ENCODE results near the gene ZFC3H1. TPM values are rescaled to one million over a fixed set of nuclear protein-coding genes. Genes with fewer than 3 reads are reported as not detected.

Gene ZFC3H1
- total and polyA plus RNA-seq, 2 of the 13 experiments (the other 11 are each of a cell fraction or from before 2014, with no cell fraction given): 17.1 to 38.3 TPM

DNA sequence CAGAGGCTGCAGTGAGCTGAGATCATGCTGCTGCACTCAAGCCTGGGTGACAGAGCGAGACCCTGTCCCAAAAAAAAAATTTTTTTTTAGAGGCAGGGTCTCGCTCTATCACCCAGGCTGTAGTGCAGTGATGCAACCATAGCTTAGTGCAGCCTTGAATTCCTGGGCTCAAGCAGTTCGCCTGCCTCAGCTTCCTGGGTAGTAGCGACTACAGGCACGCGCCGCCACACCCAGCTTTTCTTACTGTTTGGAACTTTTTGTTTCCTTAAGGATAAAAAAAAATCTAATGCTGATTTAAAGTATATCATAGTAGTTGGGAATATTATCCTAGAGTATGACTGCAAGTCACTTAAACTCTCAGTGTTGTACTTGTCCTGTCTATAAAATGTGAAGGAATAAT is 29.5 kb upstream of the ZFC3H1 start:
- Histone ChIP-seq H3K79me2 (ENCODE audit: insufficient read depth, low read length) (no peaks in the 10 kb centered on the region), H2AFZ (ENCODE audit: low read length) (no peak overlapping the region), H3K27ac (ENCODE audit: extremely low read length, insufficient read depth, low read length) (no peak overlapping the region), H3K9ac (ENCODE audit: insufficient read depth, low read depth, low read length) (no peak overlapping the region), H4K20me1 (ENCODE audit: insufficient read depth, low read length) (no peaks in the 10 kb centered on the region), H3K4me2 (ENCODE audit: low read depth, low read length) (no peak overlapping the region), H3K4me3 (replicated peaks in 1 of 3; ENCODE audit: insufficient read depth in 1 of 3, low read depth in 2 of 3, low read length in 3 of 3) (no peak overlapping the region), H3K36me3 (replicated peaks in 1 of 2; ENCODE audit: control insufficient read depth in 1 of 2, insufficient read depth in 2 of 2, low read length in 2 of 2) (peaks cover 0 to 9% of the 10 kb centered on the region in 2 experiments; a peak in 2 of 5 replicates), H3K4me1 (ENCODE audit: insufficient read depth, low read length) (peaks cover 26% of the 10 kb centered on the region), H3K9me3 (ENCODE audit: low read length) (no peaks in the 10 kb centered on the region), H3K27me3 (ENCODE audit: control insufficient read depth in 1 of 2, insufficient read depth in 2 of 2, low read length in 2 of 2) (no peaks in the 10 kb centered on the region)
- ChIA-PET POLR2A (no interaction called here), CTCF (ENCODE audit: low intra/inter-chr PET ratio, low total read pairs) (no interaction called here)
- intact Hi-C loops (cut with micrococcal nuclease; ENCODE audit: unreplicated experiment): no loop called here
- in situ Hi-C loops (cut with HindIII; ENCODE audit: extremely low pct_ligation_motif_present, low pct_unique_long_range_greater_than_20kb): no loop called here
- whole genome bisulfite sequencing (ENCODE audit: low lambda C conversion rate): 99% methylated on average over 6 of the region's 7 CpGs
- BruUV-seq (replicated peaks): no TSS peak
- DNase-seq (ENCODE audit: low spot score) (no peak), ATAC-seq (no peak), FAIRE-seq (no peak)
- TF ChIP-seq MED1 (CRISPR knock-in tag; IDR thresholded peaks at IDR 0.05): no peak

DNA sequence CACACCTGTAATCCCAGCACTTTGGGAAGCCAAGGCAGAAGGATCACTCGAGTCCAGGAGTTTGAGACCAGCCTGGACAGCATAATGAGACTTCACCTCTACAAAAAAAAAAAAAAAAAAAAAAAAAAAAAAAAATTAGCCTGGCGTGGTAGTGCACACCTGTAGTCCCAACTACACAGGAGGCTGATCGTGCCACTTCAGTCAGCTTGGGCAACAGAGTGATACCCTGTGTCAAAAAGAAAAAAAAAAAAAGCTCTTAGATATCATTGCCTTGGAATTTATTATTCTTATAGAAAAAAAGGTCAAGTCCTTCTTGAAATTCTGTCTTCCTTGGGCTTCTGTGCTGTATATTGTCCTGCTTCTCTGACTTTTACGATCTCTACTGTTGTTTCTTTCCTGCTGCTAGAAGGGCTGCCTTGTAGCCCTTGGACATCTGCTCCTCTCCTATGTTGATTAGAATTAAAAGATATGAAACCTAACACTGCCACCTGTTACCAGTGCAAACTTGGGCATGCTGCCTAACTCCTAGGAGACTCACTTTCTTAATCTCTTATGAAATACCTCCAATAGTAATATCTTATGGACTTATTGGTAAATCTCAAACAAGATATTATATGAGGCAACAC is 28.0 kb upstream of the ZFC3H1 start:
- Histone ChIP-seq H3K4me3 (replicated peaks in 1 of 3; ENCODE audit: insufficient read depth in 1 of 3, low read depth in 2 of 3, low read length in 3 of 3) (no peak overlapping the region), H3K9ac (ENCODE audit: insufficient read depth, low read depth, low read length) (no peak overlapping the region), H2AFZ (ENCODE audit: low read length) (no peak overlapping the region), H3K36me3 (replicated peaks in 1 of 2; ENCODE audit: control insufficient read depth in 1 of 2, insufficient read depth in 2 of 2, low read length in 2 of 2) (no peaks in the 10 kb centered on the region), H3K4me2 (ENCODE audit: low read depth, low read length) (no peak overlapping the region), H3K4me1 (ENCODE audit: insufficient read depth, low read length) (peaks cover 39% of the 10 kb centered on the region), H3K27ac (ENCODE audit: extremely low read length, insufficient read depth, low read length) (no peak overlapping the region), H3K79me2 (ENCODE audit: insufficient read depth, low read length) (peaks cover 9% of the 10 kb centered on the region), H4K20me1 (ENCODE audit: insufficient read depth, low read length) (no peaks in the 10 kb centered on the region), H3K27me3 (ENCODE audit: control insufficient read depth in 1 of 2, insufficient read depth in 2 of 2, low read length in 2 of 2) (no peaks in the 10 kb centered on the region), H3K9me3 (ENCODE audit: low read length) (no peaks in the 10 kb centered on the region)
- FAIRE-seq (no peak), ATAC-seq (no peak), DNase-seq (ENCODE audit: low spot score) (no peak)
- ChIA-PET CTCF (ENCODE audit: low intra/inter-chr PET ratio, low total read pairs) (no interaction called here), POLR2A (no interaction called here)
- in situ Hi-C loops (cut with HindIII; ENCODE audit: extremely low pct_ligation_motif_present, low pct_unique_long_range_greater_than_20kb): no loop called here
- BruUV-seq (replicated peaks): no TSS peak
- intact Hi-C loops (cut with micrococcal nuclease; ENCODE audit: unreplicated experiment): no loop called here
- WGBS (ENCODE audit: low lambda C conversion rate): 96% methylated on average over 4 of the region's 4 CpGs
- TF ChIP-seq ZNF549 (CRISPR knock-in tag; IDR thresholded peaks at IDR 0.05) (no peak), HMGA1 (CRISPR knock-in tag; conservative IDR thresholded peaks at IDR 0.05) (no peak), MEIS1 (CRISPR knock-in tag; IDR thresholded peaks at IDR 0.05; ENCODE audit: borderline replicate concordance) (no peak), HNRNPH1 (optimal IDR thresholded peaks at IDR 0.05; ENCODE audit: low read depth, low read length) (no peak), KMT2B (CRISPR knock-in tag; IDR thresholded peaks at IDR 0.05) (no peak), KLF6 (CRISPR knock-in tag; IDR thresholded peaks at IDR 0.05) (no peak), SATB2 (CRISPR knock-in tag; IDR thresholded peaks at IDR 0.05) (no peak), RFX1 (IDR thresholded peaks at IDR 0.05) (no peak)
- TF ChIP-seq, protein P1, sequence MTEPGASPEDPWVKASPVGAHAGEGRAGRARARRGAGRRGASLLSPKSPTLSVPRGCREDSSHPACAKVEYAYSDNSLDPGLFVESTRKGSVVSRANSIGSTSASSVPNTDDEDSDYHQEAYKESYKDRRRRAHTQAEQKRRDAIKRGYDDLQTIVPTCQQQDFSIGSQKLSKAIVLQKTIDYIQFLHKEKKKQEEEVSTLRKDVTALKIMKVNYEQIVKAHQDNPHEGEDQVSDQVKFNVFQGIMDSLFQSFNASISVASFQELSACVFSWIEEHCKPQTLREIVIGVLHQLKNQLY (CRISPR knock-in tag; IDR thresholded peaks at IDR 0.05): no peak
- TF ChIP-seq, protein P2, sequence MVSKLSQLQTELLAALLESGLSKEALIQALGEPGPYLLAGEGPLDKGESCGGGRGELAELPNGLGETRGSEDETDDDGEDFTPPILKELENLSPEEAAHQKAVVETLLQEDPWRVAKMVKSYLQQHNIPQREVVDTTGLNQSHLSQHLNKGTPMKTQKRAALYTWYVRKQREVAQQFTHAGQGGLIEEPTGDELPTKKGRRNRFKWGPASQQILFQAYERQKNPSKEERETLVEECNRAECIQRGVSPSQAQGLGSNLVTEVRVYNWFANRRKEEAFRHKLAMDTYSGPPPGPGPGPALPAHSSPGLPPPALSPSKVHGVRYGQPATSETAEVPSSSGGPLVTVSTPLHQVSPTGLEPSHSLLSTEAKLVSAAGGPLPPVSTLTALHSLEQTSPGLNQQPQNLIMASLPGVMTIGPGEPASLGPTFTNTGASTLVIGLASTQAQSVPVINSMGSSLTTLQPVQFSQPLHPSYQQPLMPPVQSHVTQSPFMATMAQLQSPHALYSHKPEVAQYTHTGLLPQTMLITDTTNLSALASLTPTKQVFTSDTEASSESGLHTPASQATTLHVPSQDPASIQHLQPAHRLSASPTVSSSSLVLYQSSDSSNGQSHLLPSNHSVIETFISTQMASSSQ (IDR thresholded peaks at IDR 0.05; ENCODE audit: low read depth): no peak
- TF ChIP-seq, protein P2 (CRISPR knock-in tag; IDR thresholded peaks at IDR 0.05; ENCODE audit: borderline replicate concordance): no peak
- TF ChIP-seq, protein P3, sequence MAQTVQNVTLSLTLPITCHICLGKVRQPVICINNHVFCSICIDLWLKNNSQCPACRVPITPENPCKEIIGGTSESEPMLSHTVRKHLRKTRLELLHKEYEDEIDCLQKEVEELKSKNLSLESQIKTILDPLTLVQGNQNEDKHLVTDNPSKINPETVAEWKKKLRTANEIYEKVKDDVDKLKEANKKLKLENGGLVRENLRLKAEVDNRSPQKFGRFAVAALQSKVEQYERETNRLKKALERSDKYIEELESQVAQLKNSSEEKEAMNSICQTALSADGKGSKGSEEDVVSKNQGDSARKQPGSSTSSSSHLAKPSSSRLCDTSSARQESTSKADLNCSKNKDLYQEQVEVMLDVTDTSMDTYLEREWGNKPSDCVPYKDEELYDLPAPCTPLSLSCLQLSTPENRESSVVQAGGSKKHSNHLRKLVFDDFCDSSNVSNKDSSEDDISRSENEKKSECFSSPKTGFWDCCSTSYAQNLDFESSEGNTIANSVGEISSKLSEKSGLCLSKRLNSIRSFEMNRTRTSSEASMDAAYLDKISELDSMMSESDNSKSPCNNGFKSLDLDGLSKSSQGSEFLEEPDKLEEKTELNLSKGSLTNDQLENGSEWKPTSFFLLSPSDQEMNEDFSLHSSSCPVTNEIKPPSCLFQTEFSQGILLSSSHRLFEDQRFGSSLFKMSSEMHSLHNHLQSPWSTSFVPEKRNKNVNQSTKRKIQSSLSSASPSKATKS (CRISPR knock-in tag; IDR thresholded peaks at IDR 0.05): no peak

All from HepG2 (cell line).